Epithelial cell of prostate (primary cell): ENCODE data around the gene ZGLP1.

Experiments
- DNase-seq: peaks from one replicate; pipeline ENCODE4 v3.0.0-alpha.2; 2011; ENCODE audit warnings: low read depth, low spot score
- H3K27ac ChIP-seq: fragments of 450-650 bp; 2 replicates; pipeline ENCODE4 v1.5.1; 2017; ENCODE audit warnings: mild to moderate bottlenecking

ZGLP1 gene

GRCh38 chr19:10328558-10329429, 19.2 kb upstream of the ZGLP1 start:
- DNase-seq, result no peak
- no peak overlapping the region for H3K27ac ChIP-seq

GRCh38 chr19:10327793-10328192, 18.2 kb upstream of the ZGLP1 start:
- no peak overlapping the region for H3K27ac ChIP-seq

GRCh38 chr19:10325732-10326131, 16.1 kb upstream of the ZGLP1 start:
- DNase-seq, result no peak
- no peak overlapping the region for H3K27ac ChIP-seq

More at GRCh38 chr19:10327793-10328192, 18.2 kb upstream of the ZGLP1 start:
- DNase-seq, result no peak

GRCh38 chr19:10321874-10322835, 12.5 kb upstream of the ZGLP1 start:
- H3K27ac ChIP-seq, result no peak overlapping the region
- no peak for DNase-seq

GRCh38 chr19:10321417-10321797, 11.8 kb upstream of the ZGLP1 start:
- no peak overlapping the region for H3K27ac ChIP-seq
- no peak for DNase-seq

GRCh38 chr19:10320602-10321416, 11.2 kb upstream of the ZGLP1 start:
- H3K27ac ChIP-seq, result no peak overlapping the region
- DNase-seq, result no peak

- no peak overlapping the region for H3K27ac ChIP-seq
- DNase-seq, result no peak
Measured at GRCh38 chr19:10318807-10319682, 9.4 kb upstream of the ZGLP1 start.

- H3K27ac ChIP-seq, result no peak overlapping the region
- DNase-seq, result no peak
Measured at GRCh38 chr19:10317857-10318462, 8.3 kb upstream of the ZGLP1 start.

- no peak overlapping the region for H3K27ac ChIP-seq
- no peak for DNase-seq
Measured at GRCh38 chr19:10317045-10317856, 7.6 kb upstream of the ZGLP1 start.

- DNase-seq, result no peak
- H3K27ac ChIP-seq, result peak overlapping the region; percentile 28
Measured at GRCh38 chr19:10316229-10317044, 6.8 kb upstream of the ZGLP1 start.

GRCh38 chr19:10315335-10316214, 6.0 kb upstream of the ZGLP1 start, which contains the start of gene FDX2:
FDX2 (minus strand) TSS chr19:10316015; CDS start chr19:10315996, 19 bp downstream.
- H3K27ac ChIP-seq, result peak within 1 kb of the TSS; percentile 28

GRCh38 chr19:10306327-10306726, 3.3 kb downstream of the ZGLP1 start:
- no peak overlapping the region for H3K27ac ChIP-seq
- no peak for DNase-seq

More at GRCh38 chr19:10315335-10316214, 6.0 kb upstream of the ZGLP1 start, which contains the start of gene FDX2:
- DNase-seq, result no peak

GRCh38 chr19:10305139-10305806, 4.3 kb downstream of the ZGLP1 start:
- DNase-seq, result no peak
- no peak overlapping the region for H3K27ac ChIP-seq

- no peak for DNase-seq
- no peak overlapping the region for H3K27ac ChIP-seq
Measured at GRCh38 chr19:10299545-10300458, 9.8 kb downstream of the ZGLP1 start.
